ENCODE results near the gene PEX6. TPM values are rescaled to one million over a fixed set of nuclear protein-coding genes. Genes with fewer than 3 reads are reported as not detected.
A peak's percentile ranks its signal among the peaks of the same experiment; 100 is the strongest.

The PEX6 gene
- polyA plus RNA-seq, 2 of the 4 experiments (the other 2 are of a cell fraction), result 4.6 to 8.6 TPM

- no peak for TF ChIP-seq CEBPB (IDR thresholded peaks at IDR 0.05)
- TF ChIP-seq, protein P1, sequence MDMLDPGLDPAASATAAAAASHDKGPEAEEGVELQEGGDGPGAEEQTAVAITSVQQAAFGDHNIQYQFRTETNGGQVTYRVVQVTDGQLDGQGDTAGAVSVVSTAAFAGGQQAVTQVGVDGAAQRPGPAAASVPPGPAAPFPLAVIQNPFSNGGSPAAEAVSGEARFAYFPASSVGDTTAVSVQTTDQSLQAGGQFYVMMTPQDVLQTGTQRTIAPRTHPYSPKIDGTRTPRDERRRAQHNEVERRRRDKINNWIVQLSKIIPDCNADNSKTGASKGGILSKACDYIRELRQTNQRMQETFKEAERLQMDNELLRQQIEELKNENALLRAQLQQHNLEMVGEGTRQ (IDR thresholded peaks at IDR 0.05), result no peak
- TF ChIP-seq CHD4 (IDR thresholded peaks at IDR 0.05; ENCODE audit: borderline replicate concordance), result no peak
Measured at GRCh38 chr6:42987533-42988451, 8.8 kb upstream of the PEX6 start (continued).

GRCh38 chr6:42984924-42985475, 6.0 kb upstream of the PEX6 start:
- ATAC-seq (peak; percentile 4 to 5; a peak in 1 of 6 replicates), FAIRE-seq (no peak), DNase-seq (ENCODE audit: low read depth in 1 of 2, low spot score in 1 of 2) (no peak)
- H3K27ac ChIP-seq, result peak overlapping the region; percentile 80 to 93
- ChIA-PET CTCF (interaction anchor here (1.0 to 1.5 kb wide), 2 partner anchors 11 to 158 kb away, joined by 5 read pairs; no protein-coding TSS in a partner anchor), POLR2A (interaction anchor here (1.0 to 1.9 kb wide), 5 partner anchors 19 to 185 kb away, joined by 3 to 8 read pairs (median 5); partner anchors contain the start of gene CUL7)
- WGBS (ENCODE audit: missing lambda C conversion rate), result 22% methylated on average over 10 of the region's 13 CpGs
- no peaks in the 10 kb centered on the region for H3K9me3 ChIP-seq
- H3K4me3 ChIP-seq, result peak overlapping the region; percentile 67
- no peak for TF ChIP-seq TP53 (CRISPR knock-in tag; IDR thresholded peaks at IDR 0.05)
- TF ChIP-seq, protein P2, sequence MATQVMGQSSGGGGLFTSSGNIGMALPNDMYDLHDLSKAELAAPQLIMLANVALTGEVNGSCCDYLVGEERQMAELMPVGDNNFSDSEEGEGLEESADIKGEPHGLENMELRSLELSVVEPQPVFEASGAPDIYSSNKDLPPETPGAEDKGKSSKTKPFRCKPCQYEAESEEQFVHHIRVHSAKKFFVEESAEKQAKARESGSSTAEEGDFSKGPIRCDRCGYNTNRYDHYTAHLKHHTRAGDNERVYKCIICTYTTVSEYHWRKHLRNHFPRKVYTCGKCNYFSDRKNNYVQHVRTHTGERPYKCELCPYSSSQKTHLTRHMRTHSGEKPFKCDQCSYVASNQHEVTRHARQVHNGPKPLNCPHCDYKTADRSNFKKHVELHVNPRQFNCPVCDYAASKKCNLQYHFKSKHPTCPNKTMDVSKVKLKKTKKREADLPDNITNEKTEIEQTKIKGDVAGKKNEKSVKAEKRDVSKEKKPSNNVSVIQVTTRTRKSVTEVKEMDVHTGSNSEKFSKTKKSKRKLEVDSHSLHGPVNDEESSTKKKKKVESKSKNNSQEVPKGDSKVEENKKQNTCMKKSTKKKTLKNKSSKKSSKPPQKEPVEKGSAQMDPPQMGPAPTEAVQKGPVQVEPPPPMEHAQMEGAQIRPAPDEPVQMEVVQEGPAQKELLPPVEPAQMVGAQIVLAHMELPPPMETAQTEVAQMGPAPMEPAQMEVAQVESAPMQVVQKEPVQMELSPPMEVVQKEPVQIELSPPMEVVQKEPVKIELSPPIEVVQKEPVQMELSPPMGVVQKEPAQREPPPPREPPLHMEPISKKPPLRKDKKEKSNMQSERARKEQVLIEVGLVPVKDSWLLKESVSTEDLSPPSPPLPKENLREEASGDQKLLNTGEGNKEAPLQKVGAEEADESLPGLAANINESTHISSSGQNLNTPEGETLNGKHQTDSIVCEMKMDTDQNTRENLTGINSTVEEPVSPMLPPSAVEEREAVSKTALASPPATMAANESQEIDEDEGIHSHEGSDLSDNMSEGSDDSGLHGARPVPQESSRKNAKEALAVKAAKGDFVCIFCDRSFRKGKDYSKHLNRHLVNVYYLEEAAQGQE (IDR thresholded peaks at IDR 0.05), result peak; percentile 42; the same call in 1 of the 2 replicates
- H3K4me1 ChIP-seq, result 0 out of 3 replicates have a peak, but pooled peaks cover 8% of the 10 kb centered on the region
- H3K4me2 ChIP-seq, result peak overlapping the region; percentile 94

GRCh38 chr6:42984001-42984923, 5.3 kb upstream of the PEX6 start, which contains the start of gene PPP2R5D:
Gene PPP2R5D, plus strand, starts transcription at chr6:42984570. Its CDS starts 108 bp downstream, at chr6:42984678.
- H3K4me3 ChIP-seq, result peak within 1 kb of the TSS; percentile 67
- DNase-seq (ENCODE audit: low read depth in 1 of 2, low spot score in 1 of 2), result peak; percentile 92 to 97
- CTCF ChIA-PET, result interaction anchor here (0.6 to 1.5 kb wide), 3 partner anchors 12 to 159 kb away, joined by 3 to 5 read pairs (median 5); no protein-coding TSS in a partner anchor
- peak within 1 kb of the TSS; percentile 94 for H3K4me2 ChIP-seq
- H3K9me3 ChIP-seq, result no peaks in the 10 kb centered on the region
- WGBS (ENCODE audit: missing lambda C conversion rate), result under 1% methylated on average over 19 of the region's 59 CpGs
- H3K27ac ChIP-seq, result peak within 1 kb of the TSS; percentile 80 to 93
- ATAC-seq, result peak; percentile 95 to 97
- TF ChIP-seq RCOR1 (IDR thresholded peaks at IDR 0.05; ENCODE audit: low read depth, low read length) (no peak), CBX2 (IDR thresholded peaks at IDR 0.05; ENCODE audit: borderline replicate concordance, low read depth) (no peak), SREBF2 (IDR thresholded peaks at IDR 0.05) (no peak), ZC3H11A (IDR thresholded peaks at IDR 0.05) (no peak), RFX5 (IDR thresholded peaks at IDR 0.05) (peak; percentile 99), BHLHE40 (IDR thresholded peaks at IDR 0.05; ENCODE audit: low read depth, low read length) (no peak), PHF8 (IDR thresholded peaks at IDR 0.05; ENCODE audit: borderline replicate concordance, low read depth) (peak; percentile 28; the same call in 1 of the 2 replicates), JUN (IDR thresholded peaks at IDR 0.05) (peak in 1 of 2 experiments; percentile 37; a peak in 1 of 5 replicates), CHD4 (IDR thresholded peaks at IDR 0.05; ENCODE audit: borderline replicate concordance) (no peak), ZSCAN20 (CRISPR knock-in tag; IDR thresholded peaks at IDR 0.05) (no peak), CHD2 (IDR thresholded peaks at IDR 0.05; ENCODE audit: low read length, partially characterized antibody) (no peak), POLR2A (IDR thresholded peaks at IDR 0.05; ENCODE audit: low read length) (peak; percentile 92), ZFP36 (IDR thresholded peaks at IDR 0.05; ENCODE audit: borderline replicate concordance, partially characterized antibody) (no peak), ESRRA (IDR thresholded peaks at IDR 0.05; ENCODE audit: borderline replicate concordance, low read length) (no peak), HES2 (IDR thresholded peaks at IDR 0.05) (no peak)
- TF ChIP-seq, protein P3, sequence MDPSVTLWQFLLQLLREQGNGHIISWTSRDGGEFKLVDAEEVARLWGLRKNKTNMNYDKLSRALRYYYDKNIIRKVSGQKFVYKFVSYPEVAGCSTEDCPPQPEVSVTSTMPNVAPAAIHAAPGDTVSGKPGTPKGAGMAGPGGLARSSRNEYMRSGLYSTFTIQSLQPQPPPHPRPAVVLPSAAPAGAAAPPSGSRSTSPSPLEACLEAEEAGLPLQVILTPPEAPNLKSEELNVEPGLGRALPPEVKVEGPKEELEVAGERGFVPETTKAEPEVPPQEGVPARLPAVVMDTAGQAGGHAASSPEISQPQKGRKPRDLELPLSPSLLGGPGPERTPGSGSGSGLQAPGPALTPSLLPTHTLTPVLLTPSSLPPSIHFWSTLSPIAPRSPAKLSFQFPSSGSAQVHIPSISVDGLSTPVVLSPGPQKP (IDR thresholded peaks at IDR 0.05; ENCODE audit: low read depth, low read length), result no peak
- TF ChIP-seq, protein P4, sequence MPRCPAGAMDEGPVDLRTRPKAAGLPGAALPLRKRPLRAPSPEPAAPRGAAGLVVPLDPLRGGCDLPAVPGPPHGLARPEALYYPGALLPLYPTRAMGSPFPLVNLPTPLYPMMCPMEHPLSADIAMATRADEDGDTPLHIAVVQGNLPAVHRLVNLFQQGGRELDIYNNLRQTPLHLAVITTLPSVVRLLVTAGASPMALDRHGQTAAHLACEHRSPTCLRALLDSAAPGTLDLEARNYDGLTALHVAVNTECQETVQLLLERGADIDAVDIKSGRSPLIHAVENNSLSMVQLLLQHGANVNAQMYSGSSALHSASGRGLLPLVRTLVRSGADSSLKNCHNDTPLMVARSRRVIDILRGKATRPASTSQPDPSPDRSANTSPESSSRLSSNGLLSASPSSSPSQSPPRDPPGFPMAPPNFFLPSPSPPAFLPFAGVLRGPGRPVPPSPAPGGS (IDR thresholded peaks at IDR 0.05), result peak; percentile 43; the same call in 1 of the 3 replicates
- H3K4me1 ChIP-seq, result 0 out of 3 replicates have a peak, but pooled peaks cover 11% of the 10 kb centered on the region
- FAIRE-seq, result no peak
- POLR2A ChIA-PET, result interaction anchor here (0.5 to 1.9 kb wide), 20 partner anchors 9 to 493 kb away, joined by 3 to 15 read pairs (median 4); partner anchors contain the start of genes CNPY3, CUL7, KLC4 and KLHDC3
